Hepatocyte (in vitro differentiated cells): ENCODE measurements around the gene DPF3. TPM values are rescaled to one million over a fixed set of nuclear protein-coding genes. Genes with fewer than 3 reads are reported as not detected.

ENCODE experiments used
- DNase-seq: peaks from one replicate; pipeline ENCODE4 v3.0.0-alpha.2; 2016; ENCODE audit warnings: low spot score
- H2AFZ ChIP-seq: fragments of 200-600 bp; sonication (generic); 2 replicates; pipeline ENCODE4 v1.6.0; 2016; ENCODE audit warnings: antibody characterized with exemption, mild to moderate bottlenecking
- H3K27ac ChIP-seq: fragments of 200-600 bp; sonication (generic); 2 replicates; pipeline ENCODE4 v1.5.1; 2016; ENCODE audit warnings: mild to moderate bottlenecking
- H3K27me3 ChIP-seq: fragments of 200-600 bp; sonication (generic); 2 replicates; pipeline ENCODE4 v1.6.1; 2016
- H3K36me3 ChIP-seq: fragments of 200-600 bp; sonication (generic); replicated peaks from 2 replicates; pipeline ENCODE4 v1.5.1; 2016; ENCODE audit warnings: low read depth; ENCODE audit not compliant: insufficient read depth
- H3K4me1 ChIP-seq: fragments of 200-600 bp; sonication (generic); 2 replicates; pipeline ENCODE4 v1.5.1; 2016; ENCODE audit warnings: mild to moderate bottlenecking, moderate library complexity; ENCODE audit not compliant: insufficient read depth
- H3K4me2 ChIP-seq: fragments of 200-600 bp; sonication (generic); 2 replicates; pipeline ENCODE4 v1.6.0; 2016
- H3K4me3 ChIP-seq: fragments of 200-600 bp; sonication (generic); 2 replicates; pipeline ENCODE4 v1.5.1; 2016; ENCODE audit warnings: mild to moderate bottlenecking
- H3K79me2 ChIP-seq: fragments of 200-600 bp; sonication (generic); 2 replicates; pipeline ENCODE4 v1.6.0; 2017; ENCODE audit warnings: mild to moderate bottlenecking
- H3K9me2 ChIP-seq: fragments of 200-600 bp; sonication (generic); replicated peaks from 2 replicates; pipeline ENCODE4 v1.6.0; 2017; ENCODE audit warnings: mild to moderate bottlenecking; ENCODE audit not compliant: insufficient read depth
- H3K9me3 ChIP-seq: fragments of 200-600 bp; sonication (generic); 2 replicates; pipeline ENCODE4 v1.5.1; 2016; ENCODE audit warnings: low read depth, mild to moderate bottlenecking
- H4K20me1 ChIP-seq: fragments of 200-600 bp; sonication (generic); 2 replicates; pipeline ENCODE4 v1.6.0; 2016; ENCODE audit warnings: mild to moderate bottlenecking; ENCODE audit not compliant: insufficient read depth, poor library complexity, severe bottlenecking
- EZH2 ChIP-seq: fragments of 200-600 bp; sonication (generic); IDR thresholded peaks from 2 replicates; pipeline ENCODE4 v1.6.1; 2016; ENCODE audit warnings: antibody characterized with exemption, mild to moderate bottlenecking, borderline replicate concordance
- EZH2phosphoT487 ChIP-seq: fragments of 200-600 bp; sonication (generic); IDR thresholded peaks from one replicate; pipeline ENCODE4 v1.6.1; 2018; ENCODE audit warnings: antibody characterized with exemption, mild to moderate bottlenecking, low read depth, moderate library complexity; ENCODE audit not compliant: unreplicated experiment, severe bottlenecking
- WGBS: methylation state at CpG from one replicate; pipeline ENCODE4 v1.1.6; 2016; ENCODE audit warnings: low lambda C conversion rate; ENCODE audit errors: missing lambda C conversion rate; 5-methylcytosine and 5-hydroxymethylcytosine counted together
- polyA plus RNA-seq: library from polyadenylated mRNA; unstranded; fragments of >200 nt; fragmentation: Nextera tagmentation; extraction: Ambion mirVana; gene quantifications from 2 replicates; pipeline ENCODE4 v1.2.1, GENCODE V29; 2016
- total RNA-seq: library from RNA; depleted of rRNA; stranded (reverse); fragments of >200 nt; gene quantifications from 2 replicates; pipeline ENCODE4 v1.2.3, GENCODE V29; 2014
- TF ChIP-seq, protein P1 (sequence below): fragments of 200-600 bp; sonication (generic); IDR thresholded peaks from 2 replicates; pipeline ENCODE4 v1.5.1; 2016; ENCODE audit warnings: antibody characterized with exemption, mild to moderate bottlenecking; ENCODE audit not compliant: poor library complexity

The DPF3 gene
- total and polyA plus RNA-seq, 2 experiments from 2014 or later: 0.21 to 0.47 TPM

- no peak for DNase-seq
- Histone ChIP-seq H3K27ac (no peak overlapping the region), H3K4me1 (no peaks in the 10 kb centered on the region), H4K20me1 (no peaks in the 10 kb centered on the region), H3K79me2 (no peaks in the 10 kb centered on the region), H3K27me3 (no peaks in the 10 kb centered on the region), H3K9me2 (no peaks in the 10 kb centered on the region), H2AFZ (no peak overlapping the region), H3K36me3 (no peaks in the 10 kb centered on the region), H3K4me3 (no peak overlapping the region), H3K4me2 (no peak overlapping the region), H3K9me3 (no peaks in the 10 kb centered on the region)
- WGBS: 93% methylated on average over 10 of the region's 10 CpGs
- TF ChIP-seq EZH2: no peak
- TF ChIP-seq, protein P1, sequence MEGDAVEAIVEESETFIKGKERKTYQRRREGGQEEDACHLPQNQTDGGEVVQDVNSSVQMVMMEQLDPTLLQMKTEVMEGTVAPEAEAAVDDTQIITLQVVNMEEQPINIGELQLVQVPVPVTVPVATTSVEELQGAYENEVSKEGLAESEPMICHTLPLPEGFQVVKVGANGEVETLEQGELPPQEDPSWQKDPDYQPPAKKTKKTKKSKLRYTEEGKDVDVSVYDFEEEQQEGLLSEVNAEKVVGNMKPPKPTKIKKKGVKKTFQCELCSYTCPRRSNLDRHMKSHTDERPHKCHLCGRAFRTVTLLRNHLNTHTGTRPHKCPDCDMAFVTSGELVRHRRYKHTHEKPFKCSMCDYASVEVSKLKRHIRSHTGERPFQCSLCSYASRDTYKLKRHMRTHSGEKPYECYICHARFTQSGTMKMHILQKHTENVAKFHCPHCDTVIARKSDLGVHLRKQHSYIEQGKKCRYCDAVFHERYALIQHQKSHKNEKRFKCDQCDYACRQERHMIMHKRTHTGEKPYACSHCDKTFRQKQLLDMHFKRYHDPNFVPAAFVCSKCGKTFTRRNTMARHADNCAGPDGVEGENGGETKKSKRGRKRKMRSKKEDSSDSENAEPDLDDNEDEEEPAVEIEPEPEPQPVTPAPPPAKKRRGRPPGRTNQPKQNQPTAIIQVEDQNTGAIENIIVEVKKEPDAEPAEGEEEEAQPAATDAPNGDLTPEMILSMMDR: no peak
- TF ChIP-seq EZH2phosphoT487: no peak
These were observed 102.9 kb downstream of the DPF3 start for GRCh38 chr14:72790887-72791566.

DNA sequence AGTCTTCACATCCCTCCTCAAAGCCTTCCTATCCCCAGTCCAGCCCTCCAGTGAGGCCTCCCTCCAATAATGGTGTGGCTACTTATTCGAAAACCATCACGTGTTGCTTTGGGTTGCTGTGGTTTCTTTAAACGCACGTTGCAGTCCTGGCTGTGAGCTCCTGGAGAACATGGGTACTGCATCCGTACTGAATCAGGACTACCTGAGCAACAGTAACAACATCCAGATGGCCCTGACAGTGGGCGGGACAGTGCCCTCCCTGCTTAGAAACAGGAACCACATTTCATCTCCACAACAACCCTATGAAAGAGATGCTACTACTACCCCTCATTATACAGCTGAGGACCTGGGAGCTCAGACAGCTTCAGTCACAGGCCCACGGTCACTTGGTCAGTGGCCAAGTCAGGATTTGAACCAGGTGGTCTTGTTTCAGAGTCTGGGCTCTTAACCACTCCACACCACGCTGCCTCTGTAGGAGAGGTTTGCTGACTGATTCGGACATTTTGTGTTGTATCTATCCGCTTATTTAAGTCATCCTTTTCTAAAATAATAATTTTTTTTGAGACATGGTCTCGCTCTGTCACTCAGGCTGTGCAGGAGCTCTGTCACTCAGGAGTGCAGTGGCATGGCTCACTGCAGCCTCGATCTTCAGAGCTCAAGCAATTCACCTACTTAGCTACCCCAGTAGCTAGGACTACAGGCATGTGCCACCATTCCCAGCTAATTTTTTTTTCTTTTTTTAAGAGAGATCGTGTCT is 104.8 kb downstream of the DPF3 start:
- Histone ChIP-seq H3K4me2 (no peak overlapping the region), H2AFZ (no peak overlapping the region), H3K79me2 (no peaks in the 10 kb centered on the region), H3K27ac (no peak overlapping the region), H3K4me3 (no peak overlapping the region), H3K27me3 (no peaks in the 10 kb centered on the region), H3K9me2 (no peaks in the 10 kb centered on the region), H3K36me3 (no peaks in the 10 kb centered on the region), H3K4me1 (no peaks in the 10 kb centered on the region), H4K20me1 (no peaks in the 10 kb centered on the region), H3K9me3 (no peaks in the 10 kb centered on the region)
- DNase-seq: no peak
- 84% methylated on average over 13 of the region's 13 CpGs for whole genome bisulfite sequencing
- TF ChIP-seq, protein P1: no peak

GRCh38 chr14:72788255-72788654 is 105.6 kb downstream of the DPF3 start:
- H3K9me2 ChIP-seq: no peaks in the 10 kb centered on the region
- no peaks in the 10 kb centered on the region for H3K79me2 ChIP-seq
- no peak overlapping the region for H3K27ac ChIP-seq
- no peak overlapping the region for H2AFZ ChIP-seq
- no peak for DNase-seq
- TF ChIP-seq EZH2: no peak
- TF ChIP-seq, protein P1: no peak
- no peak for TF ChIP-seq EZH2phosphoT487
- no peaks in the 10 kb centered on the region for H3K4me1 ChIP-seq
- 58% methylated on average over 6 of the region's 6 CpGs for WGBS
- no peaks in the 10 kb centered on the region for H3K27me3 ChIP-seq
- no peak overlapping the region for H3K4me3 ChIP-seq
- H3K4me2 ChIP-seq: no peak overlapping the region
- no peaks in the 10 kb centered on the region for H4K20me1 ChIP-seq
- no peaks in the 10 kb centered on the region for H3K9me3 ChIP-seq
- no peaks in the 10 kb centered on the region for H3K36me3 ChIP-seq
